GM12878 (cell line): Measurements from ENCODE around the gene CLTRN. TPM values are rescaled to one million over a fixed set of nuclear protein-coding genes. Genes with fewer than 3 reads are reported as not detected.

Experiments
- ATAC-seq: fragments of 200-7000 bp; cut with Tn5 transposase; 3 replicates; pipeline ENCODE4 v1.9.1; 2020; ENCODE audit warnings: mild to moderate bottlenecking, moderate library complexity
- BruUV-seq: library from RNA; stranded (reverse); fragments of 400-500 nt; replicated peaks from 2 replicates; lab custom pipeline; 2021; lab: Mats Ljungman, UMichigan
- CTCF ChIA-PET: fragments of 300-600 bp; sonication (Branson Sonifier 250); formaldehyde crosslinking; extraction: SDS; loops from one replicate; lab custom pipeline; 2021; ENCODE audit warnings: inconsistent platforms; lab: Yijun Ruan, JAX
- POLR2A ChIA-PET: fragments of 350-600 bp; formaldehyde crosslinking; extraction: SDS; loops from one replicate; lab custom pipeline; 2021; ENCODE audit warnings: inconsistent platforms; lab: Charles Lee
- RAD21 ChIA-PET: fragments of 300-600 bp; sonication (Branson Sonifier 250); formaldehyde crosslinking; loops from one replicate; lab custom pipeline; 2023; ENCODE audit warnings: antibody characterized with exemption; ENCODE audit not compliant: unreplicated experiment; lab: Charles Lee
- SMC1A ChIA-PET: fragments of 300-600 bp; sonication (Branson Sonifier 250); formaldehyde crosslinking; loops from one replicate; lab custom pipeline; 2023; ENCODE audit not compliant: unreplicated experiment, uncharacterized antibody; lab: Charles Lee
- DNase-seq: peaks from one replicate; pipeline ENCODE4 v3.0.0-alpha.2; 2011; ENCODE audit warnings: low read depth, low spot score
- FAIRE-seq: peaks from 3 replicates; lab custom pipeline; 2011; peaks lifted over from hg19 to GRCh38; lab: Jason Lieb, UNC
- H2AFZ ChIP-seq: 2 replicates; pipeline ENCODE4 v1.6.0; 2011; ENCODE audit warnings: low read depth, low read length, control low read depth; ENCODE audit not compliant: control insufficient read depth
- H3K27ac ChIP-seq: 2 replicates; pipeline ENCODE4 v1.5.1; 2011; ENCODE audit warnings: control low read depth; ENCODE audit not compliant: control insufficient read depth, insufficient read depth
- H3K27me3 ChIP-seq, 2 experiments: replicated peaks in 1 of 2; 2 replicates each; pipeline versions ENCODE4 v1.6.0 to v1.6.1; 2011; ENCODE audit warnings: low read length in 1 of 2; ENCODE audit not compliant: control insufficient read depth in 2 of 2, insufficient read depth in 2 of 2
- H3K36me3 ChIP-seq, 2 experiments: 2 replicates each; pipeline ENCODE4 v1.5.1; 2011; ENCODE audit warnings: low read length in 1 of 2; ENCODE audit not compliant: control insufficient read depth in 2 of 2, insufficient read depth in 2 of 2
- H3K4me1 ChIP-seq: 2 replicates; pipeline ENCODE4 v1.6.1; 2011; ENCODE audit warnings: mild to moderate bottlenecking, low read length, moderate library complexity, mixed read lengths; ENCODE audit not compliant: control insufficient read depth, insufficient read depth
- H3K4me2 ChIP-seq: 2 replicates; pipeline ENCODE4 v1.6.0; 2011; ENCODE audit warnings: control low read depth; ENCODE audit not compliant: control insufficient read depth, insufficient read depth
- H3K4me3 ChIP-seq: fragments of 200-600 bp; sonication (generic); 2 replicates; pipeline ENCODE4 v1.5.1; 2016
- H3K79me2 ChIP-seq: 2 replicates; pipeline ENCODE4 v1.6.0; 2011; ENCODE audit warnings: low read length; ENCODE audit not compliant: control insufficient read depth, insufficient read depth
- H3K9ac ChIP-seq: 2 replicates; pipeline ENCODE4 v1.8.0; 2011; ENCODE audit warnings: low read length, control low read depth, mixed read lengths; ENCODE audit not compliant: control insufficient read depth, insufficient read depth
- H3K9me3 ChIP-seq: replicated peaks from 3 replicates; pipeline ENCODE4 v1.5.1; 2011; ENCODE audit warnings: mild to moderate bottlenecking, low read length; ENCODE audit not compliant: control insufficient read depth, insufficient read depth
- H4K20me1 ChIP-seq: 2 replicates; pipeline ENCODE4 v1.6.0; 2011; ENCODE audit not compliant: control insufficient read depth, insufficient read depth
- ATF2 ChIP-seq: IDR thresholded peaks from 2 replicates; pipeline ENCODE4 v1.6.1; 2012; ENCODE audit warnings: low read length, inconsistent platforms
- BACH1 ChIP-seq: fragments of 450-650 bp; IDR thresholded peaks from 2 replicates; pipeline ENCODE4 v1.6.1; 2017; ENCODE audit warnings: mild to moderate bottlenecking, borderline replicate concordance
- DPF2 ChIP-seq: fragments of 450-650 bp; IDR thresholded peaks from 2 replicates; pipeline ENCODE4 v1.6.1; 2017; ENCODE audit warnings: mild to moderate bottlenecking
- ETV6 ChIP-seq, 2 experiments: fragments of 450-650 bp in 1 of 2; IDR thresholded peaks in 1 of 2; conservative IDR thresholded peaks in 1 of 2; 2 replicates each; pipeline ENCODE4 v1.6.1; 2014; ENCODE audit warnings: antibody characterized with exemption in 1 of 2, borderline replicate concordance in 1 of 2, low read depth in 1 of 2, mild to moderate bottlenecking in 1 of 2, moderate library complexity in 1 of 2
- FOXM1 ChIP-seq: IDR thresholded peaks from 2 replicates; pipeline ENCODE4 v1.6.1; 2012; ENCODE audit warnings: low read depth, mild to moderate bottlenecking, inconsistent platforms, low read length, moderate library complexity
- IKZF2 ChIP-seq, 2 experiments: fragments of 450-650 bp; IDR thresholded peaks; 2 replicates each; pipeline ENCODE4 v1.6.1; 2017; ENCODE audit warnings: mild to moderate bottlenecking in 2 of 2, moderate library complexity in 2 of 2
- KAT2A ChIP-seq: conservative IDR thresholded peaks from 2 replicates; pipeline ENCODE4 v1.6.1; 2011; ENCODE audit warnings: low read depth, low read length; ENCODE audit not compliant: control insufficient read depth
- MTA2 ChIP-seq: fragments of 450-650 bp; IDR thresholded peaks from 2 replicates; pipeline ENCODE4 v1.6.1; 2016; ENCODE audit warnings: low read depth, mild to moderate bottlenecking, moderate library complexity
- MYB ChIP-seq: fragments of 150-350 bp; IDR thresholded peaks from 2 replicates; pipeline ENCODE4 v1.6.1; 2014; ENCODE audit warnings: mild to moderate bottlenecking, low read depth, low read length, borderline replicate concordance
- NKRF ChIP-seq: fragments of 450-650 bp; conservative IDR thresholded peaks from 2 replicates; pipeline ENCODE4 v1.6.1; 2017; ENCODE audit warnings: mild to moderate bottlenecking, moderate library complexity
- PAX5 ChIP-seq: IDR thresholded peaks from 2 replicates; pipeline ENCODE4 v1.6.1; 2011; ENCODE audit warnings: low read depth, low read length, borderline replicate concordance
- RUNX3 ChIP-seq: IDR thresholded peaks from 2 replicates; pipeline ENCODE4 v1.6.1; 2012; ENCODE audit warnings: low read length, inconsistent platforms
- TARDBP ChIP-seq: IDR thresholded peaks from 2 replicates; pipeline ENCODE4 v1.6.1; 2016; ENCODE audit warnings: borderline replicate concordance
- TBL1XR1 ChIP-seq: IDR thresholded peaks from 2 replicates; pipeline ENCODE4 v1.6.1; 2012; ENCODE audit warnings: low read depth, low read length, improper control_type of control experiment
- USF1 ChIP-seq: IDR thresholded peaks from 2 replicates; pipeline ENCODE4 v1.6.1; 2011; ENCODE audit warnings: borderline replicate concordance, low read depth, mild to moderate bottlenecking, moderate library complexity, mixed read lengths, low read length; ENCODE audit not compliant: insufficient read depth; ENCODE audit errors: extremely low read length
- ZNF207 ChIP-seq: fragments of 450-650 bp; IDR thresholded peaks from 2 replicates; pipeline ENCODE4 v1.6.1; 2014; ENCODE audit warnings: antibody characterized with exemption, mild to moderate bottlenecking, borderline replicate concordance
- WGBS: methylation state at CpG from one replicate; pipeline ENCODE4 v1.1.6; 2016; ENCODE audit warnings: low lambda C conversion rate; ENCODE audit not compliant: insufficient replicate concordance, insufficient coverage; ENCODE audit errors: missing lambda C conversion rate; 5-methylcytosine and 5-hydroxymethylcytosine counted together
- in situ Hi-C: fragments of 300-500 bp; cut with MboI; formaldehyde crosslinking; loops from 9 replicates; pipeline ENCODE4 v1.14.3; 2018; ENCODE audit warnings: mixed read lengths
- intact Hi-C: fragments of 100-400 bp; cut with micrococcal nuclease; formaldehyde crosslinking; loops from one replicate; pipeline ENCODE4 v1.14.2; 2022; ENCODE audit not compliant: unreplicated experiment
- polyA plus RNA-seq, 11 experiments: library from polyadenylated mRNA; depleted of rRNA in 4 of 11; unstranded in 6 of 11; stranded (reverse) in 5 of 11; fragments of >200 nt; fragmentation: Nextera tagmentation in 4 of 11; fragmentation: Illumina TruSeq in 1 of 11; extraction: Ambion mirVana in 4 of 11; extraction: Trizol in 1 of 11; gene quantifications; 1 replicate in 1 of 11; 2 replicates in 10 of 11; pipeline versions ENCODE4 v1.2.1 to v1.2.3, GENCODE V29; 2011 to 2016; ENCODE audit warnings: inconsistent platforms in 2 of 11, missing spikeins in 2 of 11, low read depth in 1 of 11
- total RNA-seq, 4 experiments: library from RNA; depleted of rRNA in 3 of 4; stranded (reverse); fragments of >200 nt in 3 of 4; fragmentation: Illumina TruSeq in 1 of 4; extraction: Trizol in 1 of 4; gene quantifications; 2 replicates each; pipeline versions ENCODE4 v1.2.1 to v1.2.3, GENCODE V29; 2013 to 2021

CLTRN gene
- total and polyA plus RNA-seq, 10 of the 15 experiments (the other 5 are each of a cell fraction or from before 2014, with no cell fraction given) = 0.13 to 0.75 (median 0.27) TPM; not detected in 1

GRCh38 chrX:15617111-15617510 is 47.5 kb downstream of the CLTRN start:
- FAIRE-seq = no peak
- Histone ChIP-seq H3K9me3 (no peaks in the 10 kb centered on the region), H3K4me1 (no peaks in the 10 kb centered on the region), H3K4me3 (no peak overlapping the region), H3K79me2 (no peaks in the 10 kb centered on the region), H3K27me3 (peaks cover 2 to 3% of the 10 kb centered on the region in 2 experiments), H2AFZ (no peak overlapping the region), H4K20me1 (no peaks in the 10 kb centered on the region), H3K27ac (no peak overlapping the region), H3K36me3 (no peaks in the 10 kb centered on the region), H3K4me2 (no peak overlapping the region), H3K9ac (no peak overlapping the region)
- ChIA-PET SMC1A (no interaction called here), RAD21 (no interaction called here), CTCF (no interaction called here), POLR2A (no interaction called here)
- no peak for DNase-seq
- intact Hi-C loops = no loop called here
- TF ChIP-seq MTA2 (no peak), ZNF207 (no peak), PAX5 (no peak), ETV6 (conservative IDR thresholded peaks at IDR 0.05 in 1 of 2, IDR thresholded peaks at IDR 0.05 in 1 of 2; ENCODE audit: borderline replicate concordance in 1 of 2, low read depth in 1 of 2) (no peak), KAT2A (no peak), BACH1 (no peak), IKZF2 (IDR thresholded peaks at IDR 0.05) (no peak)
- WGBS = 33% methylated on average over 6 of the region's 6 CpGs
- BruUV-seq = no TSS peak
- ATAC-seq = no peak
- in situ Hi-C loops = no loop called here

- no TSS peak for BruUV-seq
- 70% methylated on average over 3 of the region's 3 CpGs for WGBS
- ATAC-seq (no peak), DNase-seq (no peak), FAIRE-seq (no peak)
- intact Hi-C loops (no loop called here), in situ Hi-C loops (no loop called here)
- H3K27ac ChIP-seq = no peak overlapping the region
- no peaks in the 10 kb centered on the region for H3K79me2 ChIP-seq
- H3K4me3 ChIP-seq = no peak overlapping the region
- H3K9ac ChIP-seq = no peak overlapping the region
- peaks cover 2 to 3% of the 10 kb centered on the region in 2 experiments for H3K27me3 ChIP-seq
- CTCF ChIA-PET = no interaction called here
- H3K36me3 ChIP-seq = no peaks in the 10 kb centered on the region
- H2AFZ ChIP-seq = no peak overlapping the region
- POLR2A ChIA-PET = no interaction called here
- H4K20me1 ChIP-seq = no peaks in the 10 kb centered on the region
- SMC1A ChIA-PET = no interaction called here
- no peak overlapping the region for H3K4me2 ChIP-seq
- no peaks in the 10 kb centered on the region for H3K4me1 ChIP-seq
- H3K9me3 ChIP-seq = no peaks in the 10 kb centered on the region
- RAD21 ChIA-PET = no interaction called here
- no peak for TF ChIP-seq FOXM1
- TF ChIP-seq MYB = no peak
- no peak for TF ChIP-seq NKRF
- TF ChIP-seq DPF2 = no peak
- no peak for TF ChIP-seq USF1
- no peak for TF ChIP-seq ATF2
- no peak for TF ChIP-seq RUNX3
- no peak for TF ChIP-seq TARDBP
- TF ChIP-seq TBL1XR1 = no peak
These were observed 48.1 kb downstream of the CLTRN start for GRCh38 chrX:15616531-15616930.
